Measurements from ENCODE around the gene IL1RAPL1. TPM values are rescaled to one million over a fixed set of nuclear protein-coding genes. Genes with fewer than 3 reads are reported as not detected.

Gene IL1RAPL1
- total RNA-seq, 1 donor = 1.3 TPM

GRCh38 chrX:28576117-28576516 is 11.1 kb upstream of the IL1RAPL1 start:
- H3K4me3 ChIP-seq (ENCODE audit: low read depth, low read length) = no peak overlapping the region
- TF ChIP-seq, protein P1, sequence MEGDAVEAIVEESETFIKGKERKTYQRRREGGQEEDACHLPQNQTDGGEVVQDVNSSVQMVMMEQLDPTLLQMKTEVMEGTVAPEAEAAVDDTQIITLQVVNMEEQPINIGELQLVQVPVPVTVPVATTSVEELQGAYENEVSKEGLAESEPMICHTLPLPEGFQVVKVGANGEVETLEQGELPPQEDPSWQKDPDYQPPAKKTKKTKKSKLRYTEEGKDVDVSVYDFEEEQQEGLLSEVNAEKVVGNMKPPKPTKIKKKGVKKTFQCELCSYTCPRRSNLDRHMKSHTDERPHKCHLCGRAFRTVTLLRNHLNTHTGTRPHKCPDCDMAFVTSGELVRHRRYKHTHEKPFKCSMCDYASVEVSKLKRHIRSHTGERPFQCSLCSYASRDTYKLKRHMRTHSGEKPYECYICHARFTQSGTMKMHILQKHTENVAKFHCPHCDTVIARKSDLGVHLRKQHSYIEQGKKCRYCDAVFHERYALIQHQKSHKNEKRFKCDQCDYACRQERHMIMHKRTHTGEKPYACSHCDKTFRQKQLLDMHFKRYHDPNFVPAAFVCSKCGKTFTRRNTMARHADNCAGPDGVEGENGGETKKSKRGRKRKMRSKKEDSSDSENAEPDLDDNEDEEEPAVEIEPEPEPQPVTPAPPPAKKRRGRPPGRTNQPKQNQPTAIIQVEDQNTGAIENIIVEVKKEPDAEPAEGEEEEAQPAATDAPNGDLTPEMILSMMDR (IDR thresholded peaks at IDR 0.05; ENCODE audit: insufficient read depth, low read depth, low read length) = no peak
- DNase-seq (ENCODE audit: low read depth) = no peak

- DNase-seq (ENCODE audit: low read depth) = no peak
- TF ChIP-seq, protein P1 (IDR thresholded peaks at IDR 0.05; ENCODE audit: insufficient read depth, low read depth, low read length) = no peak
- no peak overlapping the region for H3K4me3 ChIP-seq (ENCODE audit: low read depth, low read length)
Measured at GRCh38 chrX:28581522-28581921, 5.7 kb upstream of the IL1RAPL1 start.

DNA sequence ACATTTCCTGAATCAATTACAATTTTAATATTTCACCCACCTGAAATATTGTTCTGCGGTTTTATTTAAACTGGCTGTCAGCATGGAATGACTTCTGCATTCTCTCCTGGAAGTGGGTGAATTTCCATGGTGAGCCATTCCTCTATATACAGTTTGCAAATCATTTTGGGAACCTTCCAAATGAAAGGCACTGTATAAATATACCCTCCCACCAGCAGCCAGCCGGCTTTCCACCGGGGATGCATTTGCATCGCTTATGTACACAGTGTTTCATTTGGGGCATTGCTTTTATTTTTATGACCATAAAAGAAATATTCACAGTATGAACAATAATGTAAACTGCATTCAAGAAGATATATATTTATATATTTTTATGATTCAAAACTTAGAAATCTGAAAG is 4.7 kb upstream of the IL1RAPL1 start:
- TF ChIP-seq, protein P1 (IDR thresholded peaks at IDR 0.05; ENCODE audit: insufficient read depth, low read depth, low read length) = no peak
- H3K4me3 ChIP-seq (ENCODE audit: low read depth, low read length) = no peak overlapping the region
- no peak for DNase-seq (ENCODE audit: low read depth)

GRCh38 chrX:28584025-28584424 is 3.2 kb upstream of the IL1RAPL1 start:
- TF ChIP-seq, protein P1 (IDR thresholded peaks at IDR 0.05; ENCODE audit: insufficient read depth, low read depth, low read length) = no peak
- no peak overlapping the region for H3K4me3 ChIP-seq (ENCODE audit: low read depth, low read length)
- DNase-seq (ENCODE audit: low read depth) = no peak

DNA sequence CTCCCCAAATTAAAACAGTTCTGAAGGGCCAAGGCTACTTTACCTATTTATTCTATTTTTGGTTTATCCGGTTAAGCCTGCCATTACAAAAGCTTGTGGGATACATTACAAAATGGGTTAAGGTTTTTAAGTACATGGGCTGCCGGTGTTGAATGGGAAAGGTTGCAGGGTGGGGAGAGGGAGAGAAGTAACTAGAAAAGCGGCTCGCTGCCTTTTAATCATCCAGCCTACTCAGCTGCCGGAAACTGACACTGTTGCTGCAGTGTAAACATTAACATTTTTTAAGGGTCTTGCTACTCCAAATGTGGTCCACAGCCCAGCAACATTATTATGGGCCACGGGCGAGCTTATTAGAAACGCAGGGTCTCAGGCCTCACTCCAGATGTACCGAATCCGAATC is 1.5 kb upstream of the IL1RAPL1 start:
- TF ChIP-seq, protein P1 (IDR thresholded peaks at IDR 0.05; ENCODE audit: insufficient read depth, low read depth, low read length) = no peak
- DNase-seq (ENCODE audit: low read depth) = no peak
- H3K4me3 ChIP-seq (ENCODE audit: low read depth, low read length) = peak overlapping the region; percentile 43

DNA sequence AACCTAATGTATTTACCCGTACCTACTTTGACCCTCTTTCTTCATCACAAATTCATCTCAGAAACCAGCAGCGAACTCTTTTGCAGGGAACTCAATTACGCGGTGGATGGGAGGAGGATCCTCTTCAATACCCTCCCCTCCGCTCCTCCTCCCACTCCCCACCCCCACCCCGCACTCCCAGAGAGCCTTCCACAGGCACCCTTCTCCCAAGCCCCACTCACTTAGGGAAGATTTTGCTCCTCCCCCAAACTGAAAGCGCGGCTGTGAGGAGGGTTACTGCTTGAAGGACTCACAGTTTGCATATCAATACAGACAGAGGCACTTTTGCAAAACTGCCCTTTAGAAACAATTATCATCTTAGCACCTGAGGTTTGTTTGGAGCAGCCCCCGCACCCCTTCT is 960 bp upstream of the IL1RAPL1 start:
- peak; percentile 4 for DNase-seq (ENCODE audit: low read depth)
- TF ChIP-seq, protein P1 (IDR thresholded peaks at IDR 0.05; ENCODE audit: insufficient read depth, low read depth, low read length) = no peak
- H3K4me3 ChIP-seq (ENCODE audit: low read depth, low read length) = peak overlapping the region; percentile 43

- H3K4me3 ChIP-seq (ENCODE audit: low read depth, low read length) = no peak overlapping the region
- TF ChIP-seq, protein P1 (IDR thresholded peaks at IDR 0.05; ENCODE audit: insufficient read depth, low read depth, low read length) = no peak
Measured at GRCh38 chrX:28589046-28589445, 1.8 kb downstream of the IL1RAPL1 start.

More at GRCh38 chrX:28589046-28589445, 1.8 kb downstream of the IL1RAPL1 start:
- no peak for DNase-seq (ENCODE audit: low read depth)

Data from fibroblast of villous mesenchyme (primary cell).